SK-N-MC (cell line): Measurements from ENCODE around the gene CHD9.

Source experiments
- EZH2 ChIP-seq: fragments of 200-600 bp; sonication (generic); IDR thresholded peaks from one replicate; pipeline ENCODE4 v1.6.1; 2017; ENCODE audit warnings: antibody characterized with exemption
- FOXP2 ChIP-seq: optimal IDR thresholded peaks from 2 replicates; pipeline ENCODE3; 2011; ENCODE audit warnings: mild to moderate bottlenecking, moderate library complexity; ENCODE audit not compliant: insufficient read depth; ENCODE audit errors: extremely low read length, control extremely low read depth
- POLR2AphosphoS5 ChIP-seq: IDR thresholded peaks from 2 replicates; pipeline ENCODE4 v1.6.1; 2012; ENCODE audit warnings: mild to moderate bottlenecking, low read depth, low read length, borderline replicate concordance

- TF ChIP-seq EZH2, result no peak
- TF ChIP-seq POLR2AphosphoS5, result no peak
- TF ChIP-seq FOXP2, result no peak
Measured at GRCh38 chr16:53083119-53083518, 28.3 kb downstream of the CHD9 start.
